ENCODE data around the gene ACADVL. TPM values are rescaled to one million over a fixed set of nuclear protein-coding genes. Genes with fewer than 3 reads are reported as not detected.

ACADVL gene
- total RNA-seq, 1 donor from 2014 or later, result 215 TPM

DNA sequence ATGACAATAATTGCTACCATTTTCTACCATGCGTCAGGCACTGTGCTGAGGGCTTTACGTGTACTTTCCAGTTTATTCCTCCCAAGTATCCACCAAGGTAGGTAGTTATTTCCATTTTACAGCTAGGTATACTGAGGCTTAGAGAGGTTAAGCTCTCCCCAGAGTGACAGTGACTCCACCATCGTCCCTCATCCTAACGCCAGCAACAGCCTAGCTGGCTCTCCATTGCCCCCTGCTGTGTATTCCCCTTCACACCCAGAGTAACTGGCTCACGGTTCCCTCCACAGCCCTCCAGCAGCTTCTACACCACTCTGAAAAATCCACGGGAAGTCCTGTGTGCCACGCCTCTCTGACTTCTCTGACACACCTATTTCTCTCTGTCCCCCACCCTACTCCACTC, 33.5 kb upstream of the ACADVL start:
- H3K4me1 Mint-ChIP-seq, result peaks cover 6% of the 10 kb centered on the region
- H3K36me3 Mint-ChIP-seq (ENCODE audit: low read depth), result peaks cover 6% of the 10 kb centered on the region
- no peaks in the 10 kb centered on the region for H3K9me3 Mint-ChIP-seq
- peak overlapping the region; percentile 70 for H3K27ac Mint-ChIP-seq (ENCODE audit: unreplicated experiment)
- peak overlapping the region; percentile 32 for H3K4me3 Mint-ChIP-seq
- no peak for DNase-seq (ENCODE audit: low read depth, low spot score)
- no peaks in the 10 kb centered on the region for H3K27me3 Mint-ChIP-seq (ENCODE audit: low read depth)
- TF ChIP-seq, protein P1, sequence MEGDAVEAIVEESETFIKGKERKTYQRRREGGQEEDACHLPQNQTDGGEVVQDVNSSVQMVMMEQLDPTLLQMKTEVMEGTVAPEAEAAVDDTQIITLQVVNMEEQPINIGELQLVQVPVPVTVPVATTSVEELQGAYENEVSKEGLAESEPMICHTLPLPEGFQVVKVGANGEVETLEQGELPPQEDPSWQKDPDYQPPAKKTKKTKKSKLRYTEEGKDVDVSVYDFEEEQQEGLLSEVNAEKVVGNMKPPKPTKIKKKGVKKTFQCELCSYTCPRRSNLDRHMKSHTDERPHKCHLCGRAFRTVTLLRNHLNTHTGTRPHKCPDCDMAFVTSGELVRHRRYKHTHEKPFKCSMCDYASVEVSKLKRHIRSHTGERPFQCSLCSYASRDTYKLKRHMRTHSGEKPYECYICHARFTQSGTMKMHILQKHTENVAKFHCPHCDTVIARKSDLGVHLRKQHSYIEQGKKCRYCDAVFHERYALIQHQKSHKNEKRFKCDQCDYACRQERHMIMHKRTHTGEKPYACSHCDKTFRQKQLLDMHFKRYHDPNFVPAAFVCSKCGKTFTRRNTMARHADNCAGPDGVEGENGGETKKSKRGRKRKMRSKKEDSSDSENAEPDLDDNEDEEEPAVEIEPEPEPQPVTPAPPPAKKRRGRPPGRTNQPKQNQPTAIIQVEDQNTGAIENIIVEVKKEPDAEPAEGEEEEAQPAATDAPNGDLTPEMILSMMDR (conservative IDR thresholded peaks at IDR 0.05), result peak; percentile 44

DNA sequence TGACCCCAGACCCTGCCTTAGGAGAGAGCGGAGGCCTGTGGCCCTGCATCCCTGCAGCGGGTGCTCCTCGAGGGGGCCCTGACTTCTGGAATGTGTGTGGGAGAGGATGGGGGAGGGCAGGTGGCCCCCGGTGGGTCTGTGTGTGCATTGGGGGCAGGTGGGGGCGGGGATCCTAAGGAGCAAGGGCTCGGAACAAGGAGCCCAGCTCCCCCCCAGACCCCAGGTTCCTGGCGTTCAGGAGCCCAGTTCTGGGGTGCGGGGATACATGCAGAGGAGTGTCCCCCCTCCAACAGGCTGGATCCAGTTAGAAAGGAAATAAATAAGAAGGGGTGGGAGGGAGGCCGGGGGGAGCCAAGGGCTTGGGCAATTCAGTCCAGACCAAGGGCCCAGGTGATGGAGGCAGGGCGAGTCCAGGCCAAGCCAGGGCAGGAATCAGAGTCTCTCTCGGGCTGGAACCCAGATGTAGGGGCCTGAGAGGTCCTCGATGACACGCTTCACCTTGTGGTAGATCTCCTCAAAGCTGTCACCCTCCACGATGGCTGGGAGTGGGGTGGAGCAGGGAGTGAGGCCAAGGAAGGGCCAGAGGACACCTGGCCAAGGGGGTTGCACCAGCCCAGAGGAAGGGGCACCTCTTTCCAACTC, 29.3 kb upstream of the ACADVL start:
- Mint-ChIP-seq H3K27ac (ENCODE audit: unreplicated experiment) (no peak overlapping the region), H3K4me3 (no peak overlapping the region), H3K27me3 (ENCODE audit: low read depth) (no peaks in the 10 kb centered on the region), H3K4me1 (peaks cover 6% of the 10 kb centered on the region), H3K36me3 (ENCODE audit: low read depth) (peaks cover 6% of the 10 kb centered on the region), H3K9me3 (no peaks in the 10 kb centered on the region)
- DNase-seq (ENCODE audit: low read depth, low spot score), result no peak
- TF ChIP-seq, protein P1 (conservative IDR thresholded peaks at IDR 0.05), result no peak

DNA sequence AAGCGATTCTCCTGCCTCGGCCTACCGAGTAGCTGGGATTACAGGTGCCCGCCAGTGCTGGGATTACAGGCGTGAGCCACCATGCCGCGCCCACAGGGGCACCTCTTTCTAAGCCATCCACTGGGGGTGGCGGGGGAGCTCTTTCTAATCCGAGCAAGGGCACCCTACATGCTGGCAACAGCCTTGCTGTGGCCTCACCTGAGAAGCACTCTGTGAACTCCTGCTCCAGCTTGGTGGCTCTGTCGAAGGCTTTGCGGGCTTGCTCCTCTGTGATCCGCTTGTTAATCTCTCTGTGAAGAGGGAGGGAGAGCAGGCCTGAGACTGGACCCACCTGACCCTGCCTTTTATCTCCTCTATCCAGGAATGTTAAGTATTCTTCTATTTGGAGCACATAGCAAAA, 28.7 kb upstream of the ACADVL start:
- no peak for DNase-seq (ENCODE audit: low read depth, low spot score)
- no peaks in the 10 kb centered on the region for H3K9me3 Mint-ChIP-seq
- no peak overlapping the region for H3K27ac Mint-ChIP-seq (ENCODE audit: unreplicated experiment)
- H3K4me3 Mint-ChIP-seq, result no peak overlapping the region
- peaks cover 6% of the 10 kb centered on the region for H3K4me1 Mint-ChIP-seq
- no peaks in the 10 kb centered on the region for H3K27me3 Mint-ChIP-seq (ENCODE audit: low read depth)
- TF ChIP-seq, protein P1 (conservative IDR thresholded peaks at IDR 0.05), result no peak
- peaks cover 6% of the 10 kb centered on the region for H3K36me3 Mint-ChIP-seq (ENCODE audit: low read depth)

- Mint-ChIP-seq H3K27me3 (ENCODE audit: low read depth) (no peaks in the 10 kb centered on the region), H3K36me3 (ENCODE audit: low read depth) (peaks cover under 1% of the 10 kb centered on the region), H3K4me1 (peaks cover under 1% of the 10 kb centered on the region), H3K27ac (ENCODE audit: unreplicated experiment) (peak overlapping the region; percentile 47), H3K4me3 (peak overlapping the region; percentile 49), H3K9me3 (no peaks in the 10 kb centered on the region)
- DNase-seq (ENCODE audit: low read depth, low spot score), result peak; percentile 48
- TF ChIP-seq, protein P1 (conservative IDR thresholded peaks at IDR 0.05), result no peak
These were observed 28.0 kb upstream of the ACADVL start for GRCh38 chr17:7191571-7192270.

DNA sequence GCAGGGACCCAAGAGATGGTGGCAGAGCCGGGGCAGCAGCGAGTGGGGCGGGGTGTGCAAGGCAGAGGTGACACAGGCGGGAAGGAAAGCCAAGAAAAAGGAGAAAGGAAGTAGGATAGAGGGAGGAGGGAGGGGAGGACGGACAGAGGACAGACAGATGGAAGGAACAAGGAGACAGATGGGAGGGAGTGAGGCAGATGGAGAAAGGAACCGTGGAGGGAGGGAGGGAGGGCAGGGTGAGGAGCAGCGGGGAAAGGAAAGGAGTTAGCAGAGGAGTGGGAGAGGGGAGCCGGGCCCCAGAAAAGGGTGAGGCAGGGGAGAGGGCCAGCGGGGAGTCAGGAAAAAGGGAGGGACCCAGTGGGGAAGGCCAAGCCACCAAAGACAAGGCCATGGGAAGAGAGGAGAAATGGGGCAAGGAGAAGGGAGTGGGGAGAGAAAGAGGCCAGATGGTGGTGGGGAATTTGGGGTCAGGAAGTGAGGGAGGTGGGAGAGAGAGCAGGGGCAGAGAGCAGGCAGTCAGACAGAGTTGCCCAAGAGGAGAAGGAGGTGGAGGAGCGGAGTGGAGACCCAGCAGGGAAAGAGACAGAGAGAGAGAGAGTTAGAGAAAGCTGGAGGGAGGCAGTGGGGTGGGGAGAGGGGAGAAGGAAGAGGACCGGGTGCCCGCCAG, 27.3 kb upstream of the ACADVL start:
- DNase-seq (ENCODE audit: low read depth, low spot score), result no peak
- Mint-ChIP-seq H3K27me3 (ENCODE audit: low read depth) (no peaks in the 10 kb centered on the region), H3K4me3 (no peak overlapping the region)

More for the DNA sequence above, 27.3 kb upstream of the ACADVL start:
- TF ChIP-seq, protein P1 (conservative IDR thresholded peaks at IDR 0.05), result no peak
- H3K27ac Mint-ChIP-seq (ENCODE audit: unreplicated experiment), result peak overlapping the region; percentile 81
- H3K9me3 Mint-ChIP-seq, result no peaks in the 10 kb centered on the region
- no peaks in the 10 kb centered on the region for H3K4me1 Mint-ChIP-seq
- no peaks in the 10 kb centered on the region for H3K36me3 Mint-ChIP-seq (ENCODE audit: low read depth)

Measured in neural crest cell (in vitro differentiated cells).